ENCODE data around the gene ADK. TPM values are rescaled to one million over a fixed set of nuclear protein-coding genes. Genes with fewer than 3 reads are reported as not detected.

Gene ADK
- total and polyA plus RNA-seq, 2 experiments from 2014 or later: 39.9 to 53.0 TPM

- H3K4me3 ChIP-seq: no peak overlapping the region
- Mint-ChIP-seq H3K4me1 (no peaks in the 10 kb centered on the region), H3K9me3 (no peaks in the 10 kb centered on the region; the same call in 2 of the 3 replicates), H3K27me3 (ENCODE audit: insufficient read depth, low read depth, poor library complexity) (peaks cover 6% of the 10 kb centered on the region), H3K4me3 (no peak overlapping the region), H3K27ac (no peak overlapping the region), H3K36me3 (ENCODE audit: low read depth) (no peaks in the 10 kb centered on the region; the same call in 2 of the 3 replicates)
- no peak overlapping the region for H3K4me2 ChIP-seq
- no peaks in the 10 kb centered on the region for H3K4me1 ChIP-seq (ENCODE audit: insufficient read depth)
- no peaks in the 10 kb centered on the region for H3K9me2 ChIP-seq (ENCODE audit: insufficient read depth)
- H4K20me1 ChIP-seq (replicated peaks; ENCODE audit: insufficient read depth): no peaks in the 10 kb centered on the region
- no peaks in the 10 kb centered on the region for H3K27me3 ChIP-seq (ENCODE audit: insufficient read depth)
- H3K79me2 ChIP-seq (replicated peaks; ENCODE audit: insufficient read depth): no peaks in the 10 kb centered on the region
- no peak overlapping the region for H2AFZ ChIP-seq
- DNase-seq (ENCODE audit: low spot score): no peak
- ATAC-seq: no peak
- no peaks in the 10 kb centered on the region for H3K36me3 ChIP-seq (ENCODE audit: insufficient read depth)
- H3K27ac ChIP-seq (ENCODE audit: low read depth): no peak overlapping the region
- H3F3A ChIP-seq (replicated peaks; ENCODE audit: low read depth): no peaks in the 10 kb centered on the region
- TF ChIP-seq ZNF331 (CRISPR knock-in tag; IDR thresholded peaks at IDR 0.05; ENCODE audit: low read depth): no peak
- no peak for TF ChIP-seq EZH2phosphoT487 (IDR thresholded peaks at IDR 0.05; ENCODE audit: unreplicated experiment)
- no peak for TF ChIP-seq ETS1 (IDR thresholded peaks at IDR 0.05)
- no peak for TF ChIP-seq CREB1 (CRISPR knock-in tag; IDR thresholded peaks at IDR 0.05; ENCODE audit: low read depth)
- TF ChIP-seq EZH2 (IDR thresholded peaks at IDR 0.05; ENCODE audit: low read depth, unreplicated experiment): no peak
- no peak for TF ChIP-seq NANOG (IDR thresholded peaks at IDR 0.05; ENCODE audit: borderline replicate concordance)
- no peak for TF ChIP-seq ZNF114 (CRISPR knock-in tag; IDR thresholded peaks at IDR 0.05)
Measured at GRCh38 chr10:74683621-74684364, 532.8 kb downstream of the ADK start.

- H3K9me2 ChIP-seq (ENCODE audit: insufficient read depth): no peaks in the 10 kb centered on the region
- DNase-seq (ENCODE audit: low spot score): no peak
- Mint-ChIP-seq H3K27ac (no peak overlapping the region), H3K4me1 (no peaks in the 10 kb centered on the region), H3K27me3 (ENCODE audit: insufficient read depth, low read depth, poor library complexity) (peaks cover 6% of the 10 kb centered on the region), H3K4me3 (no peak overlapping the region), H3K36me3 (ENCODE audit: low read depth) (no peaks in the 10 kb centered on the region; the same call in 2 of the 3 replicates), H3K9me3 (no peaks in the 10 kb centered on the region; the same call in 2 of the 3 replicates)
- no peaks in the 10 kb centered on the region for H3K79me2 ChIP-seq (replicated peaks; ENCODE audit: insufficient read depth)
- no peaks in the 10 kb centered on the region for H3K4me1 ChIP-seq (ENCODE audit: insufficient read depth)
- no peaks in the 10 kb centered on the region for H3K36me3 ChIP-seq (ENCODE audit: insufficient read depth)
- no peak overlapping the region for H3K4me2 ChIP-seq
- no peaks in the 10 kb centered on the region for H3F3A ChIP-seq (replicated peaks; ENCODE audit: low read depth)
- no peak overlapping the region for H3K27ac ChIP-seq (ENCODE audit: low read depth)
- ATAC-seq: no peak
- H3K27me3 ChIP-seq (ENCODE audit: insufficient read depth): no peaks in the 10 kb centered on the region
- no peak overlapping the region for H3K4me3 ChIP-seq
- no peak overlapping the region for H2AFZ ChIP-seq
- no peaks in the 10 kb centered on the region for H4K20me1 ChIP-seq (replicated peaks; ENCODE audit: insufficient read depth)
- TF ChIP-seq CTCF (conservative IDR thresholded peaks at IDR 0.05; ENCODE audit: low read depth in 2 of 2) (no peak), NANOG (IDR thresholded peaks at IDR 0.05; ENCODE audit: borderline replicate concordance) (no peak), CREB1 (CRISPR knock-in tag; IDR thresholded peaks at IDR 0.05; ENCODE audit: low read depth) (no peak), EZH2 (IDR thresholded peaks at IDR 0.05; ENCODE audit: low read depth, unreplicated experiment) (no peak), ETS1 (IDR thresholded peaks at IDR 0.05) (no peak), STAT1 (IDR thresholded peaks at IDR 0.05; ENCODE audit: unreplicated experiment) (no peak), ZNF114 (CRISPR knock-in tag; IDR thresholded peaks at IDR 0.05) (no peak), JUNB (IDR thresholded peaks at IDR 0.05; ENCODE audit: unreplicated experiment) (no peak), POLR2AphosphoS5 (IDR thresholded peaks at IDR 0.05; ENCODE audit: low read depth) (no peak)
Measured at GRCh38 chr10:74684462-74684861, 533.4 kb downstream of the ADK start.
